ENCODE results near the gene VWCE. TPM values are rescaled to one million over a fixed set of nuclear protein-coding genes. Genes with fewer than 3 reads are reported as not detected.

Gene VWCE
- polyA plus RNA-seq, 3 donors, result 0.05 to 0.23 TPM; not detected in 1

- no peaks in the 10 kb centered on the region for H3K27me3 Mint-ChIP-seq (ENCODE audit: low read depth in 3 of 3)
- Histone ChIP-seq H2AFZ (ENCODE audit: insufficient read depth, low read depth, low read length, poor library complexity, severe bottlenecking) (no peak overlapping the region), H3K9ac (ENCODE audit: insufficient read depth, low read length, poor library complexity, severe bottlenecking) (no peak overlapping the region), H3K27me3 (ENCODE audit: control insufficient read depth in 2 of 2, insufficient read depth in 2 of 2, low read length in 2 of 2) (no peaks in the 10 kb centered on the region), H3K4me2 (replicated peaks; ENCODE audit: extremely low read depth, low read length, poor library complexity, severe bottlenecking) (no peak overlapping the region), H3K9me3 (replicated peaks in 1 of 2; ENCODE audit: control insufficient read depth in 1 of 2, insufficient read depth in 1 of 2, low read length in 2 of 2) (no peaks in the 10 kb centered on the region), H3K4me1 (ENCODE audit: control insufficient read depth in 1 of 2, insufficient read depth in 2 of 2, low read length in 2 of 2) (no peaks in the 10 kb centered on the region), H3K27ac (ENCODE audit: low read depth in 1 of 2, low read length in 2 of 2) (no peak overlapping the region), H3K4me3 (replicated peaks in 1 of 3; ENCODE audit: low read depth in 2 of 3, low read length in 3 of 3) (no peak overlapping the region), H3K79me2 (ENCODE audit: insufficient read depth, low read length) (no peaks in the 10 kb centered on the region), H4K20me1 (ENCODE audit: insufficient read depth, low read length) (no peaks in the 10 kb centered on the region), H3K36me3 (replicated peaks in 1 of 2; ENCODE audit: control insufficient read depth in 1 of 2, insufficient read depth in 2 of 2, low read length in 2 of 2) (peaks cover 84 to 93% of the 10 kb centered on the region in 2 donors)
- peak overlapping the region in 1 of 7 donors; percentile 18 for H3K27ac Mint-ChIP-seq
- no CpG with 5 or more reads among the region's 2 CpGs for WGBS (ENCODE audit: insufficient coverage)
- no peaks in the 10 kb centered on the region for H3K9me3 Mint-ChIP-seq
- H3K4me1 Mint-ChIP-seq, result no peaks in the 10 kb centered on the region
- intact Hi-C loops (cut with micrococcal nuclease), result no loop called here
- peaks cover 44 to 71% of the 10 kb centered on the region in 2 donors for H3K36me3 Mint-ChIP-seq
- no peak for TF ChIP-seq CTCF (IDR thresholded peaks at IDR 0.05)
- DNase-seq, result no peak
- no peak overlapping the region for H3K4me3 Mint-ChIP-seq
These were observed 20.1 kb upstream of the VWCE start for GRCh38 chr11:61315260-61315659.

DNA sequence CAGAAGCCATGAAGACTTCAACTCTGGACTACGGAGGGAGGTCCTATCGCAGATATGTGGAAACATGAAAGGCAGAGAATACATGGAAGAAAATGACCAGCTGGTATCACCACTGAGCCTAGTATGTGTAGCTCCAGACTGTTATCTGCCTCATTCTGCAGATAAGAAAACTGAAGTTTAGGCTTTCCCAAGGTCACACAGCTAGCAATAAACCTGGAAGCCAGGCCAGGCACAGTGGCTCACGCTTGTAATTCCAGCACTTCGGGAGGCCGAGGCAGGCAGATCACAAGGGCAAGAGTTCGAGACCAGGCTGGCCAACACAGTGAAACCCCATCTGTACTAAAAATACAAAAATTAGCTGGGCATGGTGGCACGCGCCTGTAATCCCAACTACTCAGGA is 15.6 kb upstream of the VWCE start:
- Mint-ChIP-seq H3K27ac (peak overlapping the region in 1 of 7 donors; percentile 0), H3K27me3 (ENCODE audit: low read depth in 3 of 3) (no peaks in the 10 kb centered on the region), H3K9me3 (no peaks in the 10 kb centered on the region), H3K4me3 (no peak overlapping the region), H3K4me1 (no peaks in the 10 kb centered on the region), H3K36me3 (peaks cover 5 to 39% of the 10 kb centered on the region in 2 donors)
- H3K36me3 ChIP-seq (replicated peaks in 1 of 2; ENCODE audit: control insufficient read depth in 1 of 2, insufficient read depth in 2 of 2, low read length in 2 of 2), result peaks cover 94 to 100% of the 10 kb centered on the region in 2 donors
- 83% methylated on average over 1 of the region's 8 CpGs for WGBS (ENCODE audit: insufficient coverage)
- H3K4me1 ChIP-seq (ENCODE audit: control insufficient read depth in 1 of 2, insufficient read depth in 2 of 2, low read length in 2 of 2), result no peaks in the 10 kb centered on the region
- no peak overlapping the region for H2AFZ ChIP-seq (ENCODE audit: insufficient read depth, low read depth, low read length, poor library complexity, severe bottlenecking)
- no peaks in the 10 kb centered on the region for H3K27me3 ChIP-seq (ENCODE audit: control insufficient read depth in 2 of 2, insufficient read depth in 2 of 2, low read length in 2 of 2)
- H4K20me1 ChIP-seq (ENCODE audit: insufficient read depth, low read length), result no peaks in the 10 kb centered on the region
- H3K9me3 ChIP-seq (replicated peaks in 1 of 2; ENCODE audit: control insufficient read depth in 1 of 2, insufficient read depth in 1 of 2, low read length in 2 of 2), result no peaks in the 10 kb centered on the region
- H3K9ac ChIP-seq (ENCODE audit: insufficient read depth, low read length, poor library complexity, severe bottlenecking), result no peak overlapping the region
- no peaks in the 10 kb centered on the region for H3K79me2 ChIP-seq (ENCODE audit: insufficient read depth, low read length)
- H3K4me3 ChIP-seq (replicated peaks in 1 of 3; ENCODE audit: low read depth in 2 of 3, low read length in 3 of 3), result no peak overlapping the region
- no peak for TF ChIP-seq CTCF (IDR thresholded peaks at IDR 0.05)
- no peak for DNase-seq
- intact Hi-C loops (cut with micrococcal nuclease), result no loop called here
- H3K4me2 ChIP-seq (replicated peaks; ENCODE audit: extremely low read depth, low read length, poor library complexity, severe bottlenecking), result no peak overlapping the region
- H3K27ac ChIP-seq (ENCODE audit: low read depth in 1 of 2, low read length in 2 of 2), result no peak overlapping the region

All from CD14-positive monocyte (primary cell).